ENCODE results near the gene TLE5. TPM values are rescaled to one million over a fixed set of nuclear protein-coding genes. Genes with fewer than 3 reads are reported as not detected.

TLE5 gene
- total RNA-seq, 3 donors from 2014 or later (not counting 1 experiment from before 2014, with no cell fraction given) = 943 to 1,012 (median 968) TPM

DNA sequence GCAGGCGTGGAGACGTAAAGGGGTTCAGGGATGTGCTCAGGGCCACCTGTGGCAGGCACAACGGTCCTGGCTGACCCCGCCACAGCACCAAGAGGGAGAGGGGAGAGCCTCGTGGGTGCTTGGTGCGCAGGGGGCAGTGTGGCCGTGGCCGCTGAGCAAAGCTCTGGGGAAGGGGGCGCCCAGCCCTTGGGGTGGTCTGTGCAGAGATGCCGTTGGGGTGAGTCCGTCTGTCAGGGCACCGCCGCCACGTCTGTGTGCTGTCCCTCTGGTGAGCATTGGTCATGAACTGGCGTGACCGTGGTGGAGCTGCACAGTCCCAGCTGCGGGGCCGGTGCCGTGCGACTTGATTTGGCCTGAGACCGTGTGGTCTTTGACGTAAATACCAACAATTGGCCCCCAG is 47.2 kb upstream of the TLE5 start:
- Mint-ChIP-seq H3K4me3 (no peak overlapping the region), H3K27ac (no peak overlapping the region), H3K4me1 (peaks cover 0 to 4% of the 10 kb centered on the region in 2 donors), H3K36me3 (no peaks in the 10 kb centered on the region), H3K27me3 (ENCODE audit: low read depth in 2 of 2) (peaks cover 3 to 6% of the 10 kb centered on the region in 2 donors), H3K9me3 (no peaks in the 10 kb centered on the region)
- no peaks in the 10 kb centered on the region for H3K36me3 ChIP-seq (ENCODE audit: control insufficient read depth, insufficient read depth, low read length)
- WGBS (ENCODE audit: insufficient coverage) = 91% methylated on average over 22 of the region's 22 CpGs
- no peak overlapping the region for H3K4me3 ChIP-seq (ENCODE audit: low read length)
- no peaks in the 10 kb centered on the region for H3K27me3 ChIP-seq (ENCODE audit: control insufficient read depth, insufficient read depth, low read length)
- no peaks in the 10 kb centered on the region for H3K9me3 ChIP-seq (ENCODE audit: control insufficient read depth, insufficient read depth, low read length)
- TF ChIP-seq, protein P1, sequence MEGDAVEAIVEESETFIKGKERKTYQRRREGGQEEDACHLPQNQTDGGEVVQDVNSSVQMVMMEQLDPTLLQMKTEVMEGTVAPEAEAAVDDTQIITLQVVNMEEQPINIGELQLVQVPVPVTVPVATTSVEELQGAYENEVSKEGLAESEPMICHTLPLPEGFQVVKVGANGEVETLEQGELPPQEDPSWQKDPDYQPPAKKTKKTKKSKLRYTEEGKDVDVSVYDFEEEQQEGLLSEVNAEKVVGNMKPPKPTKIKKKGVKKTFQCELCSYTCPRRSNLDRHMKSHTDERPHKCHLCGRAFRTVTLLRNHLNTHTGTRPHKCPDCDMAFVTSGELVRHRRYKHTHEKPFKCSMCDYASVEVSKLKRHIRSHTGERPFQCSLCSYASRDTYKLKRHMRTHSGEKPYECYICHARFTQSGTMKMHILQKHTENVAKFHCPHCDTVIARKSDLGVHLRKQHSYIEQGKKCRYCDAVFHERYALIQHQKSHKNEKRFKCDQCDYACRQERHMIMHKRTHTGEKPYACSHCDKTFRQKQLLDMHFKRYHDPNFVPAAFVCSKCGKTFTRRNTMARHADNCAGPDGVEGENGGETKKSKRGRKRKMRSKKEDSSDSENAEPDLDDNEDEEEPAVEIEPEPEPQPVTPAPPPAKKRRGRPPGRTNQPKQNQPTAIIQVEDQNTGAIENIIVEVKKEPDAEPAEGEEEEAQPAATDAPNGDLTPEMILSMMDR (IDR thresholded peaks at IDR 0.05) = no peak
- intact Hi-C loops (cut with micrococcal nuclease) = no loop called here
- DNase-seq (no peak), ATAC-seq (no peak)
- no peak overlapping the region for H3K27ac ChIP-seq (ENCODE audit: low read length)
- peaks cover 3% of the 10 kb centered on the region for H3K4me1 ChIP-seq (ENCODE audit: control insufficient read depth, insufficient read depth, low read length)

DNA sequence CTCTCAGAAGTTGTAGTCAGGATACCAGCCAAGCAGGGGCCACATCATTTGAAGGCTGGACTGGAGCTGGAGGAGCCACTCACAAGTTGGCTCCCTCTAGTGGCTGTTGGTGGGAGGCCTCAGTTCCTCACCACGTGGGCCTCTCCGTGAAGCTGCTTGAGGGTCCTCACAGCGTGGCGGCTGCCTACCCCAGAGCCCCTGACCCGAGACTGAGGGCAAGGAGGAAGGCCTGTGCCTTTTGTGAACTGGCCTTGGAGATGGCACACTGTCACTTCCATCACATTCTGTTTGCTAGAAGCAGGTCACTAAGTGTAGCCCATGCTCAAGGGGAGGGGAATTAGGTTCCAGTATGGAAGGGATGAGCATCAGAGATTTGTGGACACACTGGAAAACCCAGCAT is 46.5 kb upstream of the TLE5 start:
- WGBS (ENCODE audit: insufficient coverage) = 31% methylated on average over 5 of the region's 5 CpGs
- Histone ChIP-seq H3K4me1 (ENCODE audit: control insufficient read depth, insufficient read depth, low read length) (peaks cover 10% of the 10 kb centered on the region), H3K27me3 (ENCODE audit: control insufficient read depth, insufficient read depth, low read length) (no peaks in the 10 kb centered on the region), H3K9me3 (ENCODE audit: control insufficient read depth, insufficient read depth, low read length) (no peaks in the 10 kb centered on the region), H3K4me3 (ENCODE audit: low read length) (no peak overlapping the region), H3K36me3 (ENCODE audit: control insufficient read depth, insufficient read depth, low read length) (no peaks in the 10 kb centered on the region), H3K27ac (ENCODE audit: low read length) (no peak overlapping the region)
- Mint-ChIP-seq H3K4me3 (no peak overlapping the region), H3K9me3 (no peaks in the 10 kb centered on the region), H3K27me3 (ENCODE audit: low read depth in 2 of 2) (peaks cover 6 to 7% of the 10 kb centered on the region in 2 donors), H3K4me1 (peaks cover 0 to 9% of the 10 kb centered on the region in 2 donors), H3K27ac (no peak overlapping the region), H3K36me3 (no peaks in the 10 kb centered on the region)
- TF ChIP-seq, protein P1 (IDR thresholded peaks at IDR 0.05) = peak; percentile 83
- peak; percentile 60 to 86 for DNase-seq
- peak; percentile 68 to 88 (median 78) for ATAC-seq
- intact Hi-C loops (cut with micrococcal nuclease) = loop anchor here (1.0 kb wide), 2 partner anchors 32 to 146 kb away; no protein-coding TSS in a partner anchor

DNA sequence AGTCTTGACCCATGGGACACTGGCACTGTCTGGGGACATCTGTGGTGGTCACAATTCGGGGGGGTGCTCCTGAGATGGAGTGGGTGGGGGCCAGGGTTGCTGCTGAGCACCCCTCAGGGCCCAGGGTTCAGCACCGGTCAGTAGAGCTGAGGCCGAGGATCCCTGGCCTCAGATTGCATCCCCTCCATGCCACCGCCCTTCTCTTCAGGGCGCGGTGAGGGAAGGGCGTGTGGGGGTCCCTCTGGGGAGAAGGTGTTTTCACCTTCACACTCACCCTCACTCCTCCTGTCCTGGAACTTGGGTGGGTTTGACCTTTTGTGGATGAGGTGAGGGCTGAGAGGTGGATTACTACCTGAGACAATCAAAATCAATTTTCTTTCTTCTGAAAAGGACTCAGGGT is 45.4 kb upstream of the TLE5 start:
- no peak overlapping the region for H3K27ac ChIP-seq (ENCODE audit: low read length)
- TF ChIP-seq, protein P1 (IDR thresholded peaks at IDR 0.05) = no peak
- no peak overlapping the region for H3K4me3 ChIP-seq (ENCODE audit: low read length)
- H3K27me3 ChIP-seq (ENCODE audit: control insufficient read depth, insufficient read depth, low read length) = no peaks in the 10 kb centered on the region
- Mint-ChIP-seq H3K27me3 (ENCODE audit: low read depth in 2 of 2) (peaks cover 6 to 7% of the 10 kb centered on the region in 2 donors), H3K4me1 (peaks cover 0 to 9% of the 10 kb centered on the region in 2 donors), H3K27ac (no peak overlapping the region), H3K36me3 (no peaks in the 10 kb centered on the region), H3K9me3 (no peaks in the 10 kb centered on the region), H3K4me3 (no peak overlapping the region)
- ATAC-seq (no peak), DNase-seq (no peak)
- H3K36me3 ChIP-seq (ENCODE audit: control insufficient read depth, insufficient read depth, low read length) = no peaks in the 10 kb centered on the region
- H3K4me1 ChIP-seq (ENCODE audit: control insufficient read depth, insufficient read depth, low read length) = peaks cover 15% of the 10 kb centered on the region
- 82% methylated on average over 2 of the region's 7 CpGs for WGBS (ENCODE audit: insufficient coverage)
- intact Hi-C loops (cut with micrococcal nuclease) = loop anchor here (1.0 kb wide), 2 partner anchors 31 to 145 kb away; no protein-coding TSS in a partner anchor
- no peaks in the 10 kb centered on the region for H3K9me3 ChIP-seq (ENCODE audit: control insufficient read depth, insufficient read depth, low read length)

DNA sequence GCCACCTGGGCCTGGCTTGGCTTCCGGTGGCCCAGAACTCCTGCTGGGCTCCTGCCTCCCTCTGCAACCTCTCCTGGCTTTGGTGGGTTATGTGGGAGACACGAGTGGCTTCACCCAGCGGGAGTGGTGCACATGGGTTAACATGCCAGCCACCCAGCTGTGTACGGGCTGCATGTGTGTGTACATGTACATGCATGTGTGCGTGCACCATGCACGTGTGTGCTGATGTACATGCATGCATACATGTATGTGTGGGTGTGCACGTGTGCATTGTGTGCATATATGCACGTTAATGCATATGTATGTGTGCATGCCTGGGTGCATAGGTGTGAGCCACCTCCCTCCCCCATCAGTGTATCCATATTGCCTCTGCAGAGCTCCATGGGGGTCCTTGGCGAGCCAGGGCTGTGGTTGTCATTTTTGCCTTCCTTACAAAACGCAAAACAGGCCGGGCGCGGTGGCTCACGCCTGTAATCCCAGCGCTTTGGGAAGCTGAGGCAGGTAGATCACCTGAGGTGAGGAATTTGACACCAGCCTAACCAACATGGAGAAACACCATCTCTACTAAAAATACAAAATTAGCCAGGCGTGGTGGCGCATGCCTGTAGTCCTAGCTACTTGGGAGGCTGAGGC is 44.3 kb upstream of the TLE5 start:
- Mint-ChIP-seq H3K27me3 (ENCODE audit: low read depth in 2 of 2) (peaks cover 7 to 16% of the 10 kb centered on the region in 2 donors), H3K4me3 (no peak overlapping the region), H3K36me3 (no peaks in the 10 kb centered on the region), H3K27ac (no peak overlapping the region), H3K9me3 (no peaks in the 10 kb centered on the region), H3K4me1 (peaks cover 0 to 9% of the 10 kb centered on the region in 2 donors)
- Histone ChIP-seq H3K4me3 (ENCODE audit: low read length) (no peak overlapping the region), H3K4me1 (ENCODE audit: control insufficient read depth, insufficient read depth, low read length) (peaks cover 15% of the 10 kb centered on the region), H3K27ac (ENCODE audit: low read length) (no peak overlapping the region), H3K36me3 (ENCODE audit: control insufficient read depth, insufficient read depth, low read length) (no peaks in the 10 kb centered on the region), H3K9me3 (ENCODE audit: control insufficient read depth, insufficient read depth, low read length) (no peaks in the 10 kb centered on the region), H3K27me3 (ENCODE audit: control insufficient read depth, insufficient read depth, low read length) (no peaks in the 10 kb centered on the region)
- ATAC-seq = no peak
- DNase-seq = no peak
- intact Hi-C loops (cut with micrococcal nuclease) = no loop called here
- TF ChIP-seq, protein P1 (IDR thresholded peaks at IDR 0.05) = no peak
- 96% methylated on average over 17 of the region's 17 CpGs for WGBS (ENCODE audit: insufficient coverage)

Measured in natural killer cell (primary cell).